Measurements from ENCODE around the gene GPC6.

The GPC6 gene

DNA sequence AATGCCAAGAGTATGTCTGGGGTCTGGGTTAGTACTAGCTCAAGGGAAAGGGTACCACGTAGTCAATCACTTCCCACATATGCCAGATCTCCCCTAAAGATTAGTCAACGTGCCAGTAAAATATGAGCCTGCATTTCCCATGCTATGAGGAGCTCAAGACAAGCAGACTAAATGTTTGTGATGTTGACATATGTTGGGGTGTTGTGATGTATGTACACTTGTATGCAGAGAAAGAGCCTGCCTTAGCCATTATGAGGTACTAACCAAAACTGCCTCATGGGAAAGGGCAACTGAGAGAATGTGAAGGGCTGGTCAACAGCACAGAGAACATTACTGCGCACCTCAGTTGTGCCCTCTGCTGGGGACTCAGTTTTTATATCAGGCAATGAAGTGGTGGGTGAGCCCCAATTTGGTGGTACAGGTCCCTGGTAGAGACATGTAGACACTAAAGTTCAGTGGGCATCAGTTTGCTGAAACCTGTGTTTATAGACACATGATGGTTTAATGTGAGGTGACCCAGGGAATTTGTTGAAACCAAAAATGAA is 965.9 kb downstream of the GPC6 start:
- H3K27ac ChIP-seq, result no peak overlapping the region
- TF ChIP-seq, protein P1, sequence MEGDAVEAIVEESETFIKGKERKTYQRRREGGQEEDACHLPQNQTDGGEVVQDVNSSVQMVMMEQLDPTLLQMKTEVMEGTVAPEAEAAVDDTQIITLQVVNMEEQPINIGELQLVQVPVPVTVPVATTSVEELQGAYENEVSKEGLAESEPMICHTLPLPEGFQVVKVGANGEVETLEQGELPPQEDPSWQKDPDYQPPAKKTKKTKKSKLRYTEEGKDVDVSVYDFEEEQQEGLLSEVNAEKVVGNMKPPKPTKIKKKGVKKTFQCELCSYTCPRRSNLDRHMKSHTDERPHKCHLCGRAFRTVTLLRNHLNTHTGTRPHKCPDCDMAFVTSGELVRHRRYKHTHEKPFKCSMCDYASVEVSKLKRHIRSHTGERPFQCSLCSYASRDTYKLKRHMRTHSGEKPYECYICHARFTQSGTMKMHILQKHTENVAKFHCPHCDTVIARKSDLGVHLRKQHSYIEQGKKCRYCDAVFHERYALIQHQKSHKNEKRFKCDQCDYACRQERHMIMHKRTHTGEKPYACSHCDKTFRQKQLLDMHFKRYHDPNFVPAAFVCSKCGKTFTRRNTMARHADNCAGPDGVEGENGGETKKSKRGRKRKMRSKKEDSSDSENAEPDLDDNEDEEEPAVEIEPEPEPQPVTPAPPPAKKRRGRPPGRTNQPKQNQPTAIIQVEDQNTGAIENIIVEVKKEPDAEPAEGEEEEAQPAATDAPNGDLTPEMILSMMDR (conservative IDR thresholded peaks at IDR 0.05), result peak; percentile 51
- TF ChIP-seq ZFX (IDR thresholded peaks at IDR 0.05), result no peak

DNA sequence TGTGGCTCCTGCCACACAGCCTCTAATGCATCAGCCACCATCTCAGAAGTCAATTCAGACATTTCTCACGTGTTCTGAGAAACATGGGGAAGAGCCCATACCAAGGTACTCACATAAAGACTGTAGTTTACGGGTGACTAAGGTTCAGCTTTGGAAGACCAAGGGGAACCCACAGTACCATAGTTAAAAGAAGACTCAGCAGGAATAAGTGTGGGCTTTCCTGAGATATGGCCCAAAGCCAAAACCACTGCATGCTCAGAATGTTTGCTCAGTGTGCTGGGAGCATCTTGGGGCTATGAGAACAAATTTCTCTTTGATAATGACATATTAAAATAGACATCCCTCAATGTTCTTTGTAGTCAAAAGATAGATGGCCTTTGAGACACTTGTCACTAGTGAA is 969.1 kb downstream of the GPC6 start:
- H3K27ac ChIP-seq, result no peak overlapping the region
- TF ChIP-seq, protein P1 (conservative IDR thresholded peaks at IDR 0.05), result no peak
- no peak for TF ChIP-seq ZFX (IDR thresholded peaks at IDR 0.05)

DNA sequence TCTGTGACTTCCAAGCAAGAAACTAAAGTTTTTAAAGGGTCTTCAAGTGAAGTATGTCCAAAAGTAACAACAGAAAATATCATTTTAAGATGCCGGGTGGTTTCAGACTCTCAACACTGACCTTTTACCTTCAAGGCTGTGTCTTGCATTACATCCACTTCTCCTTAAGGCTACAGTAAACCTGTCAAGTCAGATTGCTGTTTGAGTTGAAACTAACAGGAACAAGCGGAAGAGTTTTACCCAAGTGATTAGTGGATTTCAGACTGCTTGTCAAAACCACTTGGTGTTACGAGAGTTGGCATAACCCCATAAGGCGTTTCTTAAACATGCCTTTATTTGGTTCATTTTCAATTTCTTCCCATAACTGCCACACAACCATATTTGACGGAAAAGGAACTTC is 969.8 kb downstream of the GPC6 start:
- TF ChIP-seq, protein P1 (conservative IDR thresholded peaks at IDR 0.05), result no peak
- no peak for TF ChIP-seq ZFX (IDR thresholded peaks at IDR 0.05)
- no peak overlapping the region for H3K27ac ChIP-seq

DNA sequence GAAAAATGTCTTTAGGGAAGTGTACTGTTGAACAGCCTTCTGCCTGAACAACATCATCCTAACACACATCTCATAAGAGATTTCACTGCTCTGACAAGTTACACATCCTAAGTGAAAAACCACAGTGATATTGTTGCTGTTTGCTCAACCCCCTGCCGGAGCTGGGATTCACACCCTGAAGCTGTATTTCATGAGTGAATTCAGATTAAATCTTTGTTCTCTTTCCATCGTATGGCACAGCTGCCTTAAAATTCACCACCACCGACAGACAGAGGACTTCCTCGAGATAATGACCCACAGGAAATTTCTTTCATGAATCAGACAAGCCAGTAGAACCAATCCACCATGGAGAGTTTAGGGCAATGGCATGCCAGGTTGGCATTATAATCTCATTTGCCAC is 972.1 kb downstream of the GPC6 start:
- TF ChIP-seq ZFX (IDR thresholded peaks at IDR 0.05), result no peak
- TF ChIP-seq, protein P1 (conservative IDR thresholded peaks at IDR 0.05), result no peak
- H3K27ac ChIP-seq, result no peak overlapping the region

DNA sequence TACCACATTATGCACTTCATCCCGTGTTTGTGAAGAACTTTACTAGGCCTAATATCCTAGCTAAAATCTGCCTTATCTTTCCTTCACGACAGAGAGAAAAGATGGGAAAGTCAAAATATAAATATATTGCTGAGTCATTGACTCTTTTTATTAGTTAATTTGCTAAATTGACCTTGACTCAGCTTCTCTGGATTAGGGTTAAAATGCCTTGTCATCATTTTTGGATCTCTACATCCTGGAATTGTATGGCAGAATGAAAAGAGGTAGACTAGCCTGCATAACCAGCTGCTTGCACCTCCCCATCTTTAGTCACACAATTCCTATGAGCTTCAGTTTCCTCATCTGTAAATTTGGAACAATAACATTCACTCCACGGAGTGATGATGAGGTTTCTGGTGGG is 972.5 kb downstream of the GPC6 start:
- no peak overlapping the region for H3K27ac ChIP-seq
- TF ChIP-seq, protein P1 (conservative IDR thresholded peaks at IDR 0.05), result no peak
- TF ChIP-seq ZFX (IDR thresholded peaks at IDR 0.05), result no peak

DNA sequence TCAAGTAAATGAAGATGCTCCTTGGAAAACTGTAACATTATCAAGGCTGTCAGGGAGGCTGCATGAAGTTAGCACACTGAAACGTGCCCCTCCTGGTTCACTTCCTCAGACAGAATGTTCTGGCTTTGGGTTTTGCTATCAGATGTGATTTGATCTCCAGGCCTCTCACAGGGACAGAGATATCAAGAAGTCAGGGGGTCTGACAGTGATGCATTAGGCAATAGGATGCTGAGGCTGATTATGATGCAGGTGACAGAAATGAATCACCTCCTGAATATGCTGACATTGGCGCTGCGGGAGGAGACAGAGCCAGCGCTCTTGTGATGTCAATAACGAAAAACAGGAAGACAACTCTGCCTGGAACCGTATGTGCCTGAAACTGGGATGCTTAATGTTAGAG is 974.4 kb downstream of the GPC6 start:
- H3K27ac ChIP-seq, result no peak overlapping the region
- TF ChIP-seq, protein P1 (conservative IDR thresholded peaks at IDR 0.05), result no peak
- TF ChIP-seq ZFX (IDR thresholded peaks at IDR 0.05), result no peak

DNA sequence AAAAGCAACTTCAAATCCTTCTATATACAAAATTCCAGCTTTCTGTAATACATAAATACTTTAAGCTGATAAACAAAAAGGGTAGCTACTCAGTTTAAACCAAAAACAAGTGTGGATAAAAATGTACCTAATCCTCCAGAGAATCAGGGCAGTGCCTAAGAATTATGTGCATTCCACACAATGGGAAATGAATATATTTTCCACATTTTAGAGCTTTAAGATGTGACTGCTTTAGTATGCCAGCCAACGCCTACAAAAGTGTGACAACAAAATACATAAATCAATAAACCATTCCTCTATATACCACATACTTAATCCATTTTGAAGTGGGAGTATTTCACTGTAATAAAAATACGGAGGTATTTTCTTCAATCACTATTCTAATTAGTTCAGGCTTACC is 977.6 kb downstream of the GPC6 start:
- TF ChIP-seq ZFX (IDR thresholded peaks at IDR 0.05), result no peak
- TF ChIP-seq, protein P1 (conservative IDR thresholded peaks at IDR 0.05), result no peak
- H3K27ac ChIP-seq, result no peak overlapping the region
